Measurements from ENCODE around the gene TLCD2. TPM values are rescaled to one million over a fixed set of nuclear protein-coding genes. Genes with fewer than 3 reads are reported as not detected.

The TLCD2 gene
- total and polyA plus RNA-seq, 2 of the 13 experiments (the other 11 are each of a cell fraction or from before 2014, with no cell fraction given), result 0.90 to 1.1 TPM

- TF ChIP-seq, protein P1, sequence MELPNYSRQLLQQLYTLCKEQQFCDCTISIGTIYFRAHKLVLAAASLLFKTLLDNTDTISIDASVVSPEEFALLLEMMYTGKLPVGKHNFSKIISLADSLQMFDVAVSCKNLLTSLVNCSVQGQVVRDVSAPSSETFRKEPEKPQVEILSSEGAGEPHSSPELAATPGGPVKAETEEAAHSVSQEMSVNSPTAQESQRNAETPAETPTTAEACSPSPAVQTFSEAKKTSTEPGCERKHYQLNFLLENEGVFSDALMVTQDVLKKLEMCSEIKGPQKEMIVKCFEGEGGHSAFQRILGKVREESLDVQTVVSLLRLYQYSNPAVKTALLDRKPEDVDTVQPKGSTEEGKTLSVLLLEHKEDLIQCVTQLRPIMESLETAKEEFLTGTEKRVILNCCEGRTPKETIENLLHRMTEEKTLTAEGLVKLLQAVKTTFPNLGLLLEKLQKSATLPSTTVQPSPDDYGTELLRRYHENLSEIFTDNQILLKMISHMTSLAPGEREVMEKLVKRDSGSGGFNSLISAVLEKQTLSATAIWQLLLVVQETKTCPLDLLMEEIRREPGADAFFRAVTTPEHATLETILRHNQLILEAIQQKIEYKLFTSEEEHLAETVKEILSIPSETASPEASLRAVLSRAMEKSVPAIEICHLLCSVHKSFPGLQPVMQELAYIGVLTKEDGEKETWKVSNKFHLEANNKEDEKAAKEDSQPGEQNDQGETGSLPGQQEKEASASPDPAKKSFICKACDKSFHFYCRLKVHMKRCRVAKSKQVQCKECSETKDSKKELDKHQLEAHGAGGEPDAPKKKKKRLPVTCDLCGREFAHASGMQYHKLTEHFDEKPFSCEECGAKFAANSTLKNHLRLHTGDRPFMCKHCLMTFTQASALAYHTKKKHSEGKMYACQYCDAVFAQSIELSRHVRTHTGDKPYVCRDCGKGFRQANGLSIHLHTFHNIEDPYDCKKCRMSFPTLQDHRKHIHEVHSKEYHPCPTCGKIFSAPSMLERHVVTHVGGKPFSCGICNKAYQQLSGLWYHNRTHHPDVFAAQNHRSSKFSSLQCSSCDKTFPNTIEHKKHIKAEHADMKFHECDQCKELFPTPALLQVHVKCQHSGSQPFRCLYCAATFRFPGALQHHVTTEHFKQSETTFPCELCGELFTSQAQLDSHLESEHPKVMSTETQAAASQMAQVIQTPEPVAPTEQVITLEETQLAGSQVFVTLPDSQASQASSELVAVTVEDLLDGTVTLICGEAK (IDR thresholded peaks at IDR 0.05), result no peak
- TF ChIP-seq, protein P1 (CRISPR knock-in tag; IDR thresholded peaks at IDR 0.05), result no peak
- TF ChIP-seq MYPOP (CRISPR knock-in tag; IDR thresholded peaks at IDR 0.05) (no peak), ZNF670 (CRISPR knock-in tag; IDR thresholded peaks at IDR 0.05; ENCODE audit: borderline replicate concordance) (no peak), ZNF564 (CRISPR knock-in tag; IDR thresholded peaks at IDR 0.05) (no peak), ZNF546 (CRISPR knock-in tag; conservative IDR thresholded peaks at IDR 0.05) (no peak), PPARG (CRISPR knock-in tag; conservative IDR thresholded peaks at IDR 0.05) (no peak), HNF4G (IDR thresholded peaks at IDR 0.05; ENCODE audit: borderline replicate concordance, low read depth, low read length) (no peak), HNF4G (CRISPR knock-in tag; IDR thresholded peaks at IDR 0.05; ENCODE audit: borderline replicate concordance, low read depth) (no peak), ZNF180 (CRISPR knock-in tag; IDR thresholded peaks at IDR 0.05; ENCODE audit: borderline replicate concordance, low read depth) (no peak), KDM5A (IDR thresholded peaks at IDR 0.05; ENCODE audit: borderline replicate concordance, low read length) (no peak), ISL2 (CRISPR knock-in tag; IDR thresholded peaks at IDR 0.05) (no peak), ZNF124 (CRISPR knock-in tag; IDR thresholded peaks at IDR 0.05) (no peak), THRA (CRISPR knock-in tag; IDR thresholded peaks at IDR 0.05; ENCODE audit: borderline replicate concordance) (no peak), ZBTB37 (CRISPR knock-in tag; IDR thresholded peaks at IDR 0.05) (no peak), DMAP1 (CRISPR knock-in tag; IDR thresholded peaks at IDR 0.05) (no peak), TSC22D2 (CRISPR knock-in tag; IDR thresholded peaks at IDR 0.05; ENCODE audit: borderline replicate concordance) (no peak)
Measured at GRCh38 chr17:1746975-1747543, 36.9 kb upstream of the TLCD2 start (continued).

Data from HepG2 (cell line).